Measurements from ENCODE around the gene PLN. TPM values are rescaled to one million over a fixed set of nuclear protein-coding genes. Genes with fewer than 3 reads are reported as not detected.

Gene PLN
- total RNA-seq, 1 experiment from 2014 or later, result not detected

DNA sequence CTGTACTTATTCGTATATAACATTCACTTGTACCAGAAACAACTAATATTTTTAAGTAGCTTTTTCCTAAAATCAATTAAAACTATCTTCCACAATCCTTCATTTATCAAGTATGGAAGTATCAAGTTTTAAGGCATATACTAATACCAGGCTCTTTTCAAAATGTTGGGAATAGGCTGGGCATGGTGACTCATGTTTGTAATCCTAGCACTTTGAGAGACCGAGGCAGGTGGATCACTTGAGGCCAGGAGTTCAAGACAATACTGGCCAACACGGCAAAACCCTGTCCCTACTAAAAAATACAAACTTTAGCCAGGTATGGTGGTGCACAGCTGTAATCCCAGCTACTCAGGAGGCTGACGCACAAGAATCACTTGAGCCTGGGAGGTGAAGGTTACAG lies 25.7 kb upstream of the PLN start:
- no peaks in the 10 kb centered on the region for H3K4me1 Mint-ChIP-seq (ENCODE audit: low read depth, unreplicated experiment)

DNA sequence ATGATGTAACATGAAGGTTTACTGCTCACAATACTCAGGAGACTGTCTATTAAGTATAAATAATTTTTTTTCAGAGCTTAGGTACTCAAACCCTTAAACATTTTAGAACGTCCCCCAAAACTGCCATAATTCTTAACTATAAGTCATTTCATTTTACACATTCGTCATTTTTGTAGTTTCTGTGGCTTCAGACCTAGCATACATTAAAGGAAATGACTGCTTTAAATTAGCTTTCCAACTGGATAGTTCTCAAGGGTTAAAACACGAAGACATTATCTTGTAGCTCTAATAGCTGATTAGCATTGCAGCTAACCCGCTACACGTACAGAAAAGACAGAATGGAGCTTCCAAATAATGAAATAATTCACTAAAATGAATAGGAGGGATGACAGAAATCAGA lies 24.9 kb upstream of the PLN start:
- Histone ChIP-seq H3K4me3 (ENCODE audit: low read depth, low read length) (no peak overlapping the region), H3K4me1 (no peaks in the 10 kb centered on the region), H3K36me3 (ENCODE audit: control insufficient read depth, insufficient read depth, low read length) (no peaks in the 10 kb centered on the region), H3K9me3 (no peaks in the 10 kb centered on the region), H3K27me3 (replicated peaks; ENCODE audit: control insufficient read depth, insufficient read depth, low read length) (no peaks in the 10 kb centered on the region)
- ChIA-PET POLR2A (no interaction called here), CTCF (no interaction called here)
- Mint-ChIP-seq H3K36me3 (ENCODE audit: insufficient read depth, unreplicated experiment) (no peaks in the 10 kb centered on the region), H3K9me3 (ENCODE audit: unreplicated experiment) (no peaks in the 10 kb centered on the region), H3K27me3 (ENCODE audit: insufficient read depth, unreplicated experiment) (peaks cover 7% of the 10 kb centered on the region), H3K27ac (ENCODE audit: unreplicated experiment) (no peak overlapping the region), H3K4me1 (ENCODE audit: low read depth, unreplicated experiment) (no peaks in the 10 kb centered on the region), H3K4me3 (ENCODE audit: unreplicated experiment) (no peak overlapping the region)
- BruUV-seq (replicated peaks), result no TSS peak
- TF ChIP-seq, protein P1, sequence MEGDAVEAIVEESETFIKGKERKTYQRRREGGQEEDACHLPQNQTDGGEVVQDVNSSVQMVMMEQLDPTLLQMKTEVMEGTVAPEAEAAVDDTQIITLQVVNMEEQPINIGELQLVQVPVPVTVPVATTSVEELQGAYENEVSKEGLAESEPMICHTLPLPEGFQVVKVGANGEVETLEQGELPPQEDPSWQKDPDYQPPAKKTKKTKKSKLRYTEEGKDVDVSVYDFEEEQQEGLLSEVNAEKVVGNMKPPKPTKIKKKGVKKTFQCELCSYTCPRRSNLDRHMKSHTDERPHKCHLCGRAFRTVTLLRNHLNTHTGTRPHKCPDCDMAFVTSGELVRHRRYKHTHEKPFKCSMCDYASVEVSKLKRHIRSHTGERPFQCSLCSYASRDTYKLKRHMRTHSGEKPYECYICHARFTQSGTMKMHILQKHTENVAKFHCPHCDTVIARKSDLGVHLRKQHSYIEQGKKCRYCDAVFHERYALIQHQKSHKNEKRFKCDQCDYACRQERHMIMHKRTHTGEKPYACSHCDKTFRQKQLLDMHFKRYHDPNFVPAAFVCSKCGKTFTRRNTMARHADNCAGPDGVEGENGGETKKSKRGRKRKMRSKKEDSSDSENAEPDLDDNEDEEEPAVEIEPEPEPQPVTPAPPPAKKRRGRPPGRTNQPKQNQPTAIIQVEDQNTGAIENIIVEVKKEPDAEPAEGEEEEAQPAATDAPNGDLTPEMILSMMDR (IDR thresholded peaks at IDR 0.05; ENCODE audit: insufficient read depth in 1 of 2, low read depth in 1 of 2, low read length in 1 of 2, severe bottlenecking in 1 of 2, unreplicated experiment in 1 of 2), result no peak
- intact Hi-C loops (cut with micrococcal nuclease; ENCODE audit: unreplicated experiment), result no loop called here
- DNase-seq, result no peak

More for the DNA sequence above, 25.7 kb upstream of the PLN start:
- Histone ChIP-seq H3K36me3 (ENCODE audit: control insufficient read depth, insufficient read depth, low read length) (no peaks in the 10 kb centered on the region), H3K27me3 (replicated peaks; ENCODE audit: control insufficient read depth, insufficient read depth, low read length) (no peaks in the 10 kb centered on the region), H3K4me3 (ENCODE audit: low read depth, low read length) (no peak overlapping the region), H3K9me3 (no peaks in the 10 kb centered on the region), H3K4me1 (no peaks in the 10 kb centered on the region)
- ChIA-PET CTCF (no interaction called here), POLR2A (no interaction called here)
- no TSS peak for BruUV-seq (replicated peaks)
- H3K9me3 Mint-ChIP-seq (ENCODE audit: unreplicated experiment), result no peaks in the 10 kb centered on the region
- H3K36me3 Mint-ChIP-seq (ENCODE audit: insufficient read depth, unreplicated experiment), result no peaks in the 10 kb centered on the region
- no peak for DNase-seq
- no peak overlapping the region for H3K4me3 Mint-ChIP-seq (ENCODE audit: unreplicated experiment)
- TF ChIP-seq, protein P1 (IDR thresholded peaks at IDR 0.05; ENCODE audit: insufficient read depth in 1 of 2, low read depth in 1 of 2, low read length in 1 of 2, severe bottlenecking in 1 of 2, unreplicated experiment in 1 of 2), result no peak
- intact Hi-C loops (cut with micrococcal nuclease; ENCODE audit: unreplicated experiment), result no loop called here
- H3K27ac Mint-ChIP-seq (ENCODE audit: unreplicated experiment), result no peak overlapping the region
- H3K27me3 Mint-ChIP-seq (ENCODE audit: insufficient read depth, unreplicated experiment), result peaks cover 7% of the 10 kb centered on the region

DNA sequence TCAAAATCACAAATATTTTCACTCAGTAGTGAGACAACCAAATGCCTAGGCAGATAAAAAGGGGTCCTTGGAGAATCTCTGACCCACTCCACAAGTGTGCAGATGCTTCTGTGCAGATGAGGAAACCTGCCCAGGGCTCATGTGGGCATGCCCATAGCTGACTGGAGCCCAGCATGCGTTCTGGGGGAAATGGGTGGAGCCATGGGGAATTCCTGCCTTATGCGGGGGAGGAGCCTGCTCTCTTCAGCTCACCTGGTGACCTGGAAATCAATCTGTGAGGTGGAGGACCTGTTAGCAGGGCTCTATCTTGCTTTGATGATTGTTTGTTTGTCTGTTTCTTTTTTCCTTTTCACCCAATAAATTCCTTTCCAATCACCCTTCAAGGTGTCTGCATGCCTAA lies 23.4 kb upstream of the PLN start:
- ChIA-PET POLR2A (no interaction called here), CTCF (no interaction called here)
- BruUV-seq (replicated peaks), result no TSS peak
- Histone ChIP-seq H3K4me1 (no peaks in the 10 kb centered on the region), H3K9me3 (no peaks in the 10 kb centered on the region), H3K36me3 (ENCODE audit: control insufficient read depth, insufficient read depth, low read length) (no peaks in the 10 kb centered on the region), H3K4me3 (ENCODE audit: low read depth, low read length) (no peak overlapping the region), H3K27me3 (replicated peaks; ENCODE audit: control insufficient read depth, insufficient read depth, low read length) (no peaks in the 10 kb centered on the region)
- peaks cover 2% of the 10 kb centered on the region for H3K27me3 Mint-ChIP-seq (ENCODE audit: insufficient read depth, unreplicated experiment)
- DNase-seq, result no peak
- no peaks in the 10 kb centered on the region for H3K4me1 Mint-ChIP-seq (ENCODE audit: low read depth, unreplicated experiment)
- no peak overlapping the region for H3K27ac Mint-ChIP-seq (ENCODE audit: unreplicated experiment)
- intact Hi-C loops (cut with micrococcal nuclease; ENCODE audit: unreplicated experiment), result no loop called here
- TF ChIP-seq, protein P1 (IDR thresholded peaks at IDR 0.05; ENCODE audit: insufficient read depth in 1 of 2, low read depth in 1 of 2, low read length in 1 of 2, severe bottlenecking in 1 of 2, unreplicated experiment in 1 of 2), result no peak
- no peaks in the 10 kb centered on the region for H3K36me3 Mint-ChIP-seq (ENCODE audit: insufficient read depth, unreplicated experiment)
- H3K9me3 Mint-ChIP-seq (ENCODE audit: unreplicated experiment), result no peaks in the 10 kb centered on the region
- H3K4me3 Mint-ChIP-seq (ENCODE audit: unreplicated experiment), result no peak overlapping the region

Data from Caco-2 (cell line).